Hematopoietic multipotent progenitor cell treated with erythropoietin and hydrocortisone succinate and interleukin-3 and kit ligand, for 6 days (in vitro differentiated cells): ENCODE data around the gene FBXO17.
A peak's percentile ranks its signal among the peaks of the same experiment; 100 is the strongest.
"Not testable (repeated sequence)": the region's sequence is repeated elsewhere in the genome, so short reads cannot be mapped to it uniquely, and the experiment has no call there.

Source experiments
- DNase-seq: peaks from one replicate; pipeline ENCODE4 v3.0.0-alpha.2; 2015

FBXO17 gene

GRCh38 chr19:38979812-38980211, 4.3 kb upstream of the FBXO17 start:
- DNase-seq = peak; percentile 58

- no peak for DNase-seq
These were observed 2.8 kb upstream of the FBXO17 start for GRCh38 chr19:38978326-38978689.

GRCh38 chr19:38977445-38978325, 2.1 kb upstream of the FBXO17 start:
- DNase-seq = no peak

GRCh38 chr19:38975861-38976271, 324 bp upstream of the FBXO17 start:
- no peak for DNase-seq

GRCh38 chr19:38974624-38975213, 823 bp downstream of the FBXO17 start:
- DNase-seq = no peak

GRCh38 chr19:38971672-38972071, 3.9 kb downstream of the FBXO17 start:
- DNase-seq = no peak

- DNase-seq = no peak
These were observed 4.6 kb downstream of the FBXO17 start for GRCh38 chr19:38970664-38971532.

GRCh38 chr19:38966149-38966548, 9.4 kb downstream of the FBXO17 start:
- not testable (repeated sequence) for DNase-seq

GRCh38 chr19:38964738-38965137, 10.8 kb downstream of the FBXO17 start:
- DNase-seq = no peak

GRCh38 chr19:38959618-38960017, 15.9 kb downstream of the FBXO17 start:
- DNase-seq = no peak

- no peak for DNase-seq
These were observed 17.2 kb downstream of the FBXO17 start for GRCh38 chr19:38958301-38958700.

GRCh38 chr19:38956264-38956663, 19.3 kb downstream of the FBXO17 start:
- no peak for DNase-seq

GRCh38 chr19:38953677-38954076, 21.9 kb downstream of the FBXO17 start:
- DNase-seq = no peak

GRCh38 chr19:38952395-38953165, 23.0 kb downstream of the FBXO17 start:
- peak; percentile 87 for DNase-seq

GRCh38 chr19:38951187-38951586, 24.4 kb downstream of the FBXO17 start:
- no peak for DNase-seq

GRCh38 chr19:38949580-38950367, 25.8 kb downstream of the FBXO17 start:
- DNase-seq = peak; percentile 95

GRCh38 chr19:38946229-38947010, 29.1 kb downstream of the FBXO17 start:
- no peak for DNase-seq

- DNase-seq = no peak
These were observed 29.8 kb downstream of the FBXO17 start for GRCh38 chr19:38945562-38946228.

- DNase-seq = no peak
These were observed 30.5 kb downstream of the FBXO17 start for GRCh38 chr19:38944981-38945506.
